Colonic mucosa (tissue), 4 donors: Measurements from ENCODE around the gene NAT16. TPM values are rescaled to one million over a fixed set of nuclear protein-coding genes. Genes with fewer than 3 reads are reported as not detected.

Experiments
- DNase-seq: peaks from one replicate; pipeline ENCODE4 v3.0.0-alpha.2; 2020
- H3K27ac ChIP-seq: fragments of 200-600 bp; one replicate; pipeline ENCODE4 v1.8.0; 2021
- H3K27me3 ChIP-seq: fragments of 200-600 bp; one replicate; pipeline ENCODE4 v1.8.0; 2021
- H3K36me3 ChIP-seq: fragments of 200-600 bp; one replicate; pipeline ENCODE4 v1.8.0; 2021
- H3K4me1 ChIP-seq: fragments of 200-600 bp; one replicate; pipeline ENCODE4 v1.8.0; 2021; ENCODE audit warnings: mild to moderate bottlenecking
- H3K4me3 ChIP-seq: fragments of 200-600 bp; one replicate; pipeline ENCODE4 v1.8.0; 2021
- H3K9ac ChIP-seq, 2 donors: one replicate each; pipeline ENCODE4 v1.7.0; 2013; ENCODE audit warnings: control low read depth in 2 of 2, low read depth in 2 of 2, low read length in 2 of 2
- H3K9me3 ChIP-seq: fragments of 200-600 bp; one replicate; pipeline ENCODE4 v1.8.0; 2021
- intact Hi-C: fragments of 100-400 bp; cut with DNase I; formaldehyde crosslinking; loops from one replicate; pipeline ENCODE4 v1.14.1; 2022
- total RNA-seq, 2 donors: library from RNA; stranded (reverse); fragmentation: NEBNext Ultra II Directional in 1 of 2; extraction: Animal tissue kit (Norgen Biotek cat#: 25700) in 1 of 2; gene quantifications; one replicate each; pipeline ENCODE4 v1.2.1, GENCODE V29; 2021
- TF ChIP-seq, protein P1 (sequence below): fragments of 200-600 bp; IDR thresholded peaks from one replicate; pipeline ENCODE4 v1.8.0; 2022; ENCODE audit warnings: antibody characterized with exemption, mild to moderate bottlenecking
- donor health status: healthy.
- donor health status: DM: no; HTN: no; CAD: no.
- donor health status: DM: no; HTN: no; CAD: no.

Gene NAT16
- total RNA-seq, 2 donors from 2014 or later, result not detected

- no peak overlapping the region for H3K9ac ChIP-seq
- H3K36me3 ChIP-seq, result peaks cover 1% of the 10 kb centered on the region
- H3K27ac ChIP-seq, result no peak overlapping the region
- H3K9me3 ChIP-seq, result no peaks in the 10 kb centered on the region
- peaks cover 14% of the 10 kb centered on the region for H3K4me1 ChIP-seq
- peak overlapping the region; percentile 22 for H3K4me3 ChIP-seq
- TF ChIP-seq, protein P1, sequence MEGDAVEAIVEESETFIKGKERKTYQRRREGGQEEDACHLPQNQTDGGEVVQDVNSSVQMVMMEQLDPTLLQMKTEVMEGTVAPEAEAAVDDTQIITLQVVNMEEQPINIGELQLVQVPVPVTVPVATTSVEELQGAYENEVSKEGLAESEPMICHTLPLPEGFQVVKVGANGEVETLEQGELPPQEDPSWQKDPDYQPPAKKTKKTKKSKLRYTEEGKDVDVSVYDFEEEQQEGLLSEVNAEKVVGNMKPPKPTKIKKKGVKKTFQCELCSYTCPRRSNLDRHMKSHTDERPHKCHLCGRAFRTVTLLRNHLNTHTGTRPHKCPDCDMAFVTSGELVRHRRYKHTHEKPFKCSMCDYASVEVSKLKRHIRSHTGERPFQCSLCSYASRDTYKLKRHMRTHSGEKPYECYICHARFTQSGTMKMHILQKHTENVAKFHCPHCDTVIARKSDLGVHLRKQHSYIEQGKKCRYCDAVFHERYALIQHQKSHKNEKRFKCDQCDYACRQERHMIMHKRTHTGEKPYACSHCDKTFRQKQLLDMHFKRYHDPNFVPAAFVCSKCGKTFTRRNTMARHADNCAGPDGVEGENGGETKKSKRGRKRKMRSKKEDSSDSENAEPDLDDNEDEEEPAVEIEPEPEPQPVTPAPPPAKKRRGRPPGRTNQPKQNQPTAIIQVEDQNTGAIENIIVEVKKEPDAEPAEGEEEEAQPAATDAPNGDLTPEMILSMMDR, result no peak
- intact Hi-C loops, result no loop called here
- H3K27me3 ChIP-seq, result peaks cover 62% of the 10 kb centered on the region
- no peak for DNase-seq
Measured at GRCh38 chr7:101164071-101164840, 15.8 kb downstream of the NAT16 start.

DNA sequence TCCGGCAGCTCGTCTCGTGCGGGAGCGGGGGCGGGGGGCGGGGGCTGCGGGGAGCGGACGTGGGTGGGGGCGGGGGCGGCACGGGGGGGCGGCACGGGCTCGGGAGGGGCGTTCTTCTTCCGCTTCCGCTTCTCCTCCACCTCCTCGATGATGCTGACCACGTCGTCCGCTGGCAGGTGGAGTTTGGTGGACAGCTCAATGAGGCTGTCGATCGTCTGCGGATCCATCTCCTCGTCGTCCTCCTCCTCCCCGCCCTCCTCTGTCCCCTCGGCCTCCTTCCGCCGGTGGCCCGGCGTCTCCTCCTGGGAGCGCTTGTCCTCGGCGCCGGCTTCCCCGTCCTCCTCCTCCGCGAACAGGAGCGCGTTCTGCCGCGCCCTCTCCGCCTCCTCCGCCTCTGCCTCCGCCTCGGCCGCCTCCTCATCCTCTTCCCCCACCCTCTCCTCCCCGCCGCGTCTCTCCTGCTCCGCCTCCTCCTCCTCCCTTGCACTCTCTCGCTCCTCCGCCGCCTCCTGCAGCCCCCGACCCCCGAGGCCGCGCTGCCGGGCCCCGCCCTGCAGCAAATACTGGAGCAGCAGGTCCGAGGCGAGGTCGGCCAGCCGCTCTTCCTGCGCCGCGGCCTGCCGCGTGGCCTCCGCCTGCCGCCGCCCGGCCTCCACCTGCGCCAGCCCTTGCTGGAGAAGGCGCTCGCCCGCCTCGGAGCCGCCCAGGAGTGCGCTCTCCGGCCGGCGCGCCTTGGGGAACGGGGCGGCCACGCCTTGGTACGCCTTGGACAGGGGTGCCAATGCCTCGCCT is 16.6 kb downstream of the NAT16 start:
- Histone ChIP-seq H3K36me3 (peaks cover 7% of the 10 kb centered on the region), H3K4me3 (peak overlapping the region; percentile 23), H3K27me3 (peaks cover 54% of the 10 kb centered on the region), H3K9me3 (no peaks in the 10 kb centered on the region), H3K4me1 (peaks cover 14% of the 10 kb centered on the region), H3K9ac (no peak overlapping the region), H3K27ac (no peak overlapping the region)
- TF ChIP-seq, protein P1, result no peak
- intact Hi-C loops, result no loop called here
- peak; percentile 57 for DNase-seq

DNA sequence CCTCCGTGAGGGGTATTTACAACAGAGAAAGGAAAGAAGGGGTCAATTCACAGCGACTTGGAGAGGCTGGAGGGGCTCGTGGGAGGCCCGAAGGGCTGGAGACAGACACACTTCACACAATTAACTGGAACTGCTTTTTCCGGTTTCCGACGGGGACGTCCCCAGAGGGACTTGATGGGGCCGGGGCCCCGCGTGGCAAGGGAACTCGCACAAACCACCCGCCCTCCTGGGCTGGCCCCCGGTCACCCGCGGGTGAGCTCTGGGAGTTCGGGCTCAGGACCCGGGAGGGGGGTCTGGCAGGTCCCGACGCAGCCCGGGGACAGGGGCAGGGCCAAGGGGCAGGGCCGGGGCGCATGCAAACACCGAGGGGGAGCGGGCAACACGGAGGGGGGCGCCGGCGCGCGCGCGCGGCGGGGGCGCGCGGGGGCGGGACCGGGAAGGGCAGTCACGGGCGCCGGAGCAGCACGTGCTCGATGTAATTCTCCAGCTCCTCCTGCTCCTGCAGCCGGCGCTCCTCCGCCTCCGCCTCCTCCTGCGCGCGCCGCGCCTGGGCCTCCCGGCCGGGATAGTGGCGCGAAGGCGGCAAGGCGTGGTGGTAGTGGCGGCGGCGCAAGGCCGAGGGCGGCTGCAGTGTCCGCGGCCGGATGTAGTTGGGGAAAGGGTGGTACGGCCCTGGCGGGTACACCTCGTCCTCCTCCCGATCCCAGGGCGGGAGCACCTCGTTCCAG is 17.4 kb downstream of the NAT16 start:
- TF ChIP-seq, protein P1, result no peak
- intact Hi-C loops, result no loop called here
- Histone ChIP-seq H3K9me3 (no peaks in the 10 kb centered on the region), H3K27me3 (peaks cover 46% of the 10 kb centered on the region), H3K4me3 (peak overlapping the region; percentile 23), H3K36me3 (peaks cover 7% of the 10 kb centered on the region), H3K4me1 (peaks cover 14% of the 10 kb centered on the region), H3K9ac (no peak overlapping the region), H3K27ac (no peak overlapping the region)
- DNase-seq, result peak; percentile 56

- TF ChIP-seq, protein P1, result no peak
- Histone ChIP-seq H3K4me1 (peaks cover 14% of the 10 kb centered on the region), H3K27me3 (peaks cover 38% of the 10 kb centered on the region), H3K4me3 (no peak overlapping the region), H3K36me3 (peaks cover 7% of the 10 kb centered on the region), H3K9ac (no peak overlapping the region), H3K27ac (no peak overlapping the region), H3K9me3 (no peaks in the 10 kb centered on the region)
- intact Hi-C loops, result no loop called here
- no peak for DNase-seq
Measured at GRCh38 chr7:101161692-101162471, 18.2 kb downstream of the NAT16 start.

DNA sequence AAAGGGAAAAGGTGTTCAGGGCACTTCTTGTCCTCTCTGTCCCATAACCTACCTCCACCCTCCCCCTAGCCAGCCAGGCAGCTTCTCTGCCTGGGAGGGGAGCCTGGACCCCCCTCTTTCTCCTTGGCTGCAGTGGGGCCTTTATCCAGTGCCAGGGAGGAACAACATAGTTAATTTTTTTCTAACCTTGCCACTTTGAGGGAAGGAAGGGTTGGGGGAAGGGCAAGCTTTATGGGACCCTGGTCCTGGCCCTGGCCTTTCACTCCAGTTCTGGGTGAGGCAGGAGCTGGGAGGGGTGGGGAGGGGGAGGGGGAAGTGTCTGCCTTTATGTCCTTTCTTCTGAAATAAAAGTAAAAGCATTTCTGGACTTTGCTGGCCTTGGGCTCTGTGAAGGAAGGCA is 19.2 kb downstream of the NAT16 start:
- peaks cover 30% of the 10 kb centered on the region for H3K27me3 ChIP-seq
- H3K9me3 ChIP-seq, result no peaks in the 10 kb centered on the region
- DNase-seq, result no peak
- peaks cover 14% of the 10 kb centered on the region for H3K4me1 ChIP-seq
- H3K36me3 ChIP-seq, result peaks cover 7% of the 10 kb centered on the region
- H3K27ac ChIP-seq, result no peak overlapping the region
- no peak overlapping the region for H3K4me3 ChIP-seq
- intact Hi-C loops, result no loop called here
- TF ChIP-seq, protein P1, result no peak
- H3K9ac ChIP-seq, result no peak overlapping the region
